Fibroblast of skin of back (primary cell): ENCODE results near the gene KRTAP10-9.

Experiments used
- DNase-seq: peaks from one replicate; pipeline ENCODE4 v3.0.0-alpha.2; 2013

The KRTAP10-9 gene

GRCh38 chr21:44666401-44667320 lies 39.8 kb downstream of the KRTAP10-9 start, which contains the start of gene KRTAP12-2:
KRTAP12-2 (minus strand) TSS chr21:44666927; CDS start chr21:44666886, 41 bp downstream.
- no peak for DNase-seq

GRCh38 chr21:44667612-44668011 lies 40.7 kb downstream of the KRTAP10-9 start:
- no peak for DNase-seq

GRCh38 chr21:44670642-44671432 lies 43.9 kb downstream of the KRTAP10-9 start:
- no peak for DNase-seq

GRCh38 chr21:44671911-44672310 lies 45.0 kb downstream of the KRTAP10-9 start:
- DNase-seq, result no peak

- no peak for DNase-seq
These were observed 51.0 kb downstream of the KRTAP10-9 start for GRCh38 chr21:44677881-44678280.
